Erythroblast (primary cell): ENCODE results near the gene DOK5.

Experiments used
- GATA1 ChIP-seq: IDR thresholded peaks from 2 replicates; pipeline ENCODE4 v1.6.1; 2011; ENCODE audit warnings: low read depth, mild to moderate bottlenecking, control low read depth, low read length, moderate library complexity
- POLR2A ChIP-seq: IDR thresholded peaks from 2 replicates; pipeline ENCODE4 v1.6.1; 2011; ENCODE audit warnings: mild to moderate bottlenecking, low read length

DNA sequence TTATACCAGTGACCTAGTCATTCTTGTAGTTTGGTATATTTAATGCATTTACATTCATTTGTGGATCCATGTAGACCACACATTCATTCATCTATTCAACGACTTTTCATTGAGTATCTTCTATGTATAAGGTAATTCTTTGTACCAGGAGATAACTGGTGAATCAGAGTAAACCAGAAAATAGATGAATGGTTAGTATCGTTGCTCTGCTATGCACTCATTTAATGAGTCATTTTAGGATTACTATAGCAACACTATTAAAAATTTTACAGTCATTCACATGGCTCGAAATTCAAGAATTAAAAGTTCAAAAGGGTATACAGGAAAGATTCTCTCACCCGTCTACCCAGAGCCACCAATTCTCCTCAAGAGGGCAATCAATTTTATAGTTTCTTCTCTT, 26.8 kb downstream of the DOK5 start:
- TF ChIP-seq POLR2A (no peak), GATA1 (no peak)
